ENCODE results near the gene TTC5.
"Not testable (repeated sequence)": the region's sequence is repeated elsewhere in the genome, so short reads cannot be mapped to it uniquely, and the experiment has no call there.

Gene TTC5

GRCh38 chr14:20305265-20306078 lies at the start of gene TTC5:
TSS of gene TTC5 (minus strand) at chr14:20305951. CDS start at chr14:20305937, 14 bp downstream.
- peak; percentile 52 for DNase-seq

GRCh38 chr14:20350860-20351259 lies 45.1 kb upstream of the TTC5 start:
- DNase-seq, result no peak

GRCh38 chr14:20350282-20350681 lies 44.5 kb upstream of the TTC5 start:
- DNase-seq, result no peak

GRCh38 chr14:20347747-20348146 lies 42.0 kb upstream of the TTC5 start:
- DNase-seq, result no peak

- no peak for DNase-seq
These were observed 41.0 kb upstream of the TTC5 start for GRCh38 chr14:20346713-20347112.

GRCh38 chr14:20345366-20345765 lies 39.6 kb upstream of the TTC5 start:
- DNase-seq, result no peak

- DNase-seq, result peak; percentile 2
These were observed 38.1 kb upstream of the TTC5 start for GRCh38 chr14:20343862-20344220.

GRCh38 chr14:20343092-20343861 lies 37.5 kb upstream of the TTC5 start, which contains the start of gene PARP2:
TSS of gene PARP2 (plus strand) at chr14:20343635. CDS start at chr14:20343642, 7 bp downstream.
- peak; percentile 98 for DNase-seq

- no peak for DNase-seq
These were observed 35.9 kb upstream of the TTC5 start for GRCh38 chr14:20341646-20342045.

- DNase-seq, result not testable (repeated sequence)
These were observed 35.3 kb upstream of the TTC5 start for GRCh38 chr14:20341032-20341431.

GRCh38 chr14:20334017-20334416 lies 28.3 kb upstream of the TTC5 start:
- DNase-seq, result no peak

- DNase-seq, result no peak
These were observed 27.7 kb upstream of the TTC5 start for GRCh38 chr14:20333494-20333841.

- peak; percentile 77 for DNase-seq
These were observed 27.2 kb upstream of the TTC5 start, which contains the start of gene CCNB1IP1 for GRCh38 chr14:20332788-20333493. TSS of gene CCNB1IP1 (minus strand) at chr14:20333279. CDS start at chr14:20316523, 16,756 bp downstream.

- no peak for DNase-seq
These were observed 26.7 kb upstream of the TTC5 start for GRCh38 chr14:20332431-20332787.

GRCh38 chr14:20331053-20331613 lies 25.4 kb upstream of the TTC5 start:
- no peak for DNase-seq

GRCh38 chr14:20329355-20329754 lies 23.6 kb upstream of the TTC5 start:
- DNase-seq, result no peak

GRCh38 chr14:20328705-20329104 lies 23.0 kb upstream of the TTC5 start:
- no peak for DNase-seq

- peak; percentile 25 for DNase-seq
These were observed 21.5 kb upstream of the TTC5 start for GRCh38 chr14:20327005-20327869.

GRCh38 chr14:20317720-20318119 lies 12.0 kb upstream of the TTC5 start:
- no peak for DNase-seq

GRCh38 chr14:20314026-20314425 lies 8.3 kb upstream of the TTC5 start:
- no peak for DNase-seq

- no peak for DNase-seq
These were observed 300 bp upstream of the TTC5 start for GRCh38 chr14:20306079-20306423.

- no peak for DNase-seq
These were observed 3.6 kb downstream of the TTC5 start for GRCh38 chr14:20302042-20302755.
